Fibroblast of the aortic adventitia (primary cell): ENCODE measurements around the gene SMIM14. TPM values are rescaled to one million over a fixed set of nuclear protein-coding genes. Genes with fewer than 3 reads are reported as not detected.
"Not testable (repeated sequence)": the region's sequence is repeated elsewhere in the genome, so short reads cannot be mapped to it uniquely, and the experiment has no call there.

Experiments
- DNase-seq: peaks from one replicate; pipeline ENCODE4 v3.0.0-alpha.2; 2010; ENCODE audit warnings: low read depth
- H3K4me3 ChIP-seq: 2 replicates; pipeline ENCODE4 v1.5.1; 2011; ENCODE audit warnings: low read depth, mild to moderate bottlenecking, control low read depth, low read length, moderate library complexity
- CTCF ChIP-seq: IDR thresholded peaks from 2 replicates; pipeline ENCODE4 v1.5.1; 2011; ENCODE audit warnings: mild to moderate bottlenecking, low read length, control low read depth, inconsistent platforms; ENCODE audit not compliant: insufficient read depth
- total RNA-seq: library from RNA; depleted of rRNA; stranded (reverse); fragments of >200 nt; gene quantifications from 2 replicates; pipeline ENCODE4 v1.2.3, GENCODE V29; 2012; ENCODE audit warnings: low replicate concordance

Gene SMIM14
- total RNA-seq, 1 donor, result 122 TPM

- H3K4me3 ChIP-seq, result no peak overlapping the region
- TF ChIP-seq CTCF, result no peak
- DNase-seq, result no peak
These were observed 83.2 kb downstream of the SMIM14 start for GRCh38 chr4:39555472-39555871.

GRCh38 chr4:39548425-39549067, 90.1 kb downstream of the SMIM14 start:
- peak; percentile 66 for DNase-seq
- TF ChIP-seq CTCF, result no peak

GRCh38 chr4:39544580-39545315, 93.9 kb downstream of the SMIM14 start:
- DNase-seq, result no peak
- TF ChIP-seq CTCF, result no peak
- no peak overlapping the region for H3K4me3 ChIP-seq

More at GRCh38 chr4:39548425-39549067, 90.1 kb downstream of the SMIM14 start:
- H3K4me3 ChIP-seq, result no peak overlapping the region

- DNase-seq, H3K4me3 ChIP-seq: not testable (repeated sequence)
These were observed 94.6 kb downstream of the SMIM14 start for GRCh38 chr4:39544080-39544479.

GRCh38 chr4:39543034-39543433, 95.6 kb downstream of the SMIM14 start:
- DNase-seq, result no peak
- no peak for TF ChIP-seq CTCF

GRCh38 chr4:39542611-39543012, 96.1 kb downstream of the SMIM14 start:
- no peak for TF ChIP-seq CTCF
- no peak for DNase-seq
- no peak overlapping the region for H3K4me3 ChIP-seq

More at GRCh38 chr4:39543034-39543433, 95.6 kb downstream of the SMIM14 start:
- H3K4me3 ChIP-seq, result no peak overlapping the region

- H3K4me3 ChIP-seq, result no peak overlapping the region
- DNase-seq, result no peak
- TF ChIP-seq CTCF, result no peak
These were observed 96.6 kb downstream of the SMIM14 start for GRCh38 chr4:39541987-39542610.
